SK-N-SH (cell line): ENCODE results near the gene SLC2A4. TPM values are rescaled to one million over a fixed set of nuclear protein-coding genes. Genes with fewer than 3 reads are reported as not detected.
A peak's percentile ranks its signal among the peaks of the same experiment; 100 is the strongest.

Experiments
- CTCF ChIA-PET: fragments of 300-600, 350-600 bp; formaldehyde crosslinking; extraction: SDS; loops from one replicate; lab custom pipeline; 2021; lab: Yijun Ruan, JAX
- POLR2A ChIA-PET: fragments of 350-600 bp; sonication (Branson Sonifier 250); formaldehyde crosslinking; extraction: SDS; loops from one replicate; lab custom pipeline; 2020; ENCODE audit warnings: antibody characterized with exemption, inconsistent platforms; lab: Yijun Ruan, JAX
- DNase-seq: peaks from one replicate; pipeline ENCODE4 v3.0.0; 2012
- H2AFZ ChIP-seq: fragments of 200-600 bp; sonication (generic); 2 replicates; pipeline ENCODE4 v1.8.1; 2016; ENCODE audit warnings: antibody characterized with exemption, mild to moderate bottlenecking, low read depth
- H3F3A ChIP-seq: fragments of 200-600 bp; sonication (generic); replicated peaks from 2 replicates; pipeline ENCODE3; 2016; ENCODE audit warnings: antibody characterized with exemption, mild to moderate bottlenecking; ENCODE audit not compliant: insufficient read depth
- H3K27ac ChIP-seq, 2 experiments: fragments of 200-500 bp in 1 of 2; fragments of 200-600 bp in 1 of 2; sonication (Bioruptor generic) in 1 of 2; sonication (generic), shearing (Covaris generic) in 1 of 2; 2 replicates each; pipeline versions ENCODE4 v1.5.1 to v1.6.1; 2014 to 2016; ENCODE audit warnings: low read depth in 2 of 2, inconsistent platforms in 1 of 2, low read length in 1 of 2, mild to moderate bottlenecking in 1 of 2, mixed read lengths in 1 of 2
- H3K27me3 ChIP-seq: fragments of 200-600 bp; sonication (generic), shearing (Covaris generic); 2 replicates; pipeline ENCODE4 v1.6.1; 2016; ENCODE audit warnings: mixed run types; ENCODE audit not compliant: insufficient read depth
- H3K36me3 ChIP-seq, 2 experiments: fragments of 200-500 bp in 1 of 2; fragments of 200-600 bp in 1 of 2; sonication (Bioruptor generic) in 1 of 2; sonication (generic) in 1 of 2; replicated peaks in 1 of 2; 2 replicates each; pipeline versions ENCODE3 to v1.5.1; 2014 to 2016; ENCODE audit warnings: low read length in 1 of 2, mild to moderate bottlenecking in 1 of 2; ENCODE audit not compliant: insufficient read depth in 2 of 2, control insufficient read depth in 1 of 2
- H3K4me1 ChIP-seq, 2 experiments: fragments of 200-500 bp in 1 of 2; fragments of 200-600 bp in 1 of 2; sonication (Bioruptor generic) in 1 of 2; sonication (generic), shearing (Covaris generic) in 1 of 2; 2 replicates each; pipeline versions ENCODE4 v1.5.1 to v1.6.1; 2014 to 2016; ENCODE audit warnings: low read depth in 1 of 2, low read length in 1 of 2, mixed run types in 1 of 2; ENCODE audit not compliant: insufficient read depth in 2 of 2, control insufficient read depth in 1 of 2
- H3K4me2 ChIP-seq: fragments of 200-600 bp; sonication (generic), shearing (Covaris generic); 2 replicates; pipeline ENCODE4 v1.6.1; 2017; ENCODE audit warnings: mixed run types
- H3K4me3 ChIP-seq, 2 experiments: fragments of 200-500 bp in 1 of 2; fragments of 200-600 bp in 1 of 2; sonication (Bioruptor generic) in 1 of 2; sonication (generic), shearing (Covaris generic) in 1 of 2; 2 replicates each; pipeline versions ENCODE4 v1.5.1 to v1.8.1; 2014 to 2016; ENCODE audit warnings: low read depth in 2 of 2, inconsistent platforms in 1 of 2, low read length in 1 of 2, mild to moderate bottlenecking in 1 of 2, mixed read lengths in 1 of 2, moderate library complexity in 1 of 2
- H3K79me2 ChIP-seq: fragments of 200-600 bp; sonication (generic); 2 replicates; pipeline ENCODE4 v1.8.1; 2017; ENCODE audit warnings: mild to moderate bottlenecking; ENCODE audit not compliant: insufficient read depth
- H3K9ac ChIP-seq: fragments of 200-600 bp; sonication (generic); 2 replicates; pipeline ENCODE4 v1.6.1; 2017; ENCODE audit warnings: mixed run types
- H3K9me2 ChIP-seq: fragments of 200-600 bp; sonication (generic); 2 replicates; pipeline ENCODE4 v1.6.1; 2017; ENCODE audit warnings: mixed run types
- H3K9me3 ChIP-seq: fragments of 200-600 bp; sonication (generic); 2 replicates; pipeline ENCODE4 v1.6.1; 2017; ENCODE audit warnings: mixed run types, mild to moderate bottlenecking, moderate library complexity
- H4K20me1 ChIP-seq: fragments of 200-600 bp; sonication (generic); 2 replicates; pipeline ENCODE4 v1.6.1; 2017; ENCODE audit warnings: mild to moderate bottlenecking, mixed run types; ENCODE audit not compliant: insufficient read depth
- CHD2 ChIP-seq: fragments of 150-350 bp; IDR thresholded peaks from 2 replicates; pipeline ENCODE4 v1.6.1; 2018; ENCODE audit warnings: low read length; ENCODE audit not compliant: partially characterized antibody
- EP300 ChIP-seq, 2 experiments: IDR thresholded peaks; 2 replicates each; pipeline versions ENCODE4 v1.4.0 to v1.6.1; 2012; ENCODE audit warnings: borderline replicate concordance in 1 of 2, low read depth in 1 of 2, low read length in 1 of 2
- FOSL2 ChIP-seq: IDR thresholded peaks from 2 replicates; pipeline ENCODE4 v1.4.0; 2012; ENCODE audit warnings: low read depth, mild to moderate bottlenecking, moderate library complexity, borderline replicate concordance
- GABPA ChIP-seq: IDR thresholded peaks from 2 replicates; pipeline ENCODE4 v1.4.0; 2012; ENCODE audit warnings: low read depth, mild to moderate bottlenecking
- GATA2 ChIP-seq: sonication (generic); formaldehyde crosslinking; IDR thresholded peaks from 2 replicates; pipeline ENCODE4 v1.5.0; 2020; ENCODE audit warnings: mild to moderate bottlenecking, missing genetic modification reagents
- JUND ChIP-seq: IDR thresholded peaks from 2 replicates; pipeline ENCODE4 v1.4.0; 2012
- MXI1 ChIP-seq: IDR thresholded peaks from 2 replicates; pipeline ENCODE4 v1.6.1; 2012; ENCODE audit warnings: mild to moderate bottlenecking, low read depth, low read length, improper control_type of control experiment
- NRF1 ChIP-seq: IDR thresholded peaks from 2 replicates; pipeline ENCODE4 v1.6.1; 2012; ENCODE audit warnings: low read depth, mild to moderate bottlenecking, low read length
- POLR2AphosphoS5 ChIP-seq: IDR thresholded peaks from 2 replicates; pipeline ENCODE4 v1.6.1; 2012; ENCODE audit warnings: low read depth, low read length
- RAD21 ChIP-seq: IDR thresholded peaks from 2 replicates; pipeline ENCODE4 v1.6.1; 2012; ENCODE audit warnings: mild to moderate bottlenecking, low read length
- RCOR1 ChIP-seq: fragments of 150-350 bp; IDR thresholded peaks from 2 replicates; pipeline ENCODE4 v1.6.1; 2017; ENCODE audit warnings: antibody characterized with exemption, low read length
- RFX5 ChIP-seq: IDR thresholded peaks from 2 replicates; pipeline ENCODE4 v1.6.1; 2012; ENCODE audit warnings: mild to moderate bottlenecking, improper control_type of control experiment, low read length
- SMC3 ChIP-seq: IDR thresholded peaks from 2 replicates; pipeline ENCODE4 v1.6.1; 2012; ENCODE audit warnings: low read depth, low read length, improper control_type of control experiment
- TAF1 ChIP-seq: IDR thresholded peaks from 2 replicates; pipeline ENCODE4 v1.6.1; 2012; ENCODE audit warnings: low read depth, mild to moderate bottlenecking, low read length, moderate library complexity, borderline replicate concordance
- TCF12 ChIP-seq: IDR thresholded peaks from 2 replicates; pipeline ENCODE4 v1.4.0; 2012
- YY1 ChIP-seq: IDR thresholded peaks from 2 replicates; pipeline ENCODE4 v1.4.0; 2012; ENCODE audit warnings: low read depth, mild to moderate bottlenecking
- WGBS: methylation state at CpG from one replicate; pipeline ENCODE4 v1.1.6; 2017; ENCODE audit warnings: low lambda C conversion rate; 5-methylcytosine and 5-hydroxymethylcytosine counted together
- polyA plus RNA-seq, 3 experiments: library from polyadenylated mRNA; depleted of rRNA; stranded (reverse); fragments of >200 nt; gene quantifications; 2 replicates each; pipeline ENCODE4 v1.2.3, GENCODE V29; 2012
- TF ChIP-seq, protein P1 (sequence below): IDR thresholded peaks from 2 replicates; pipeline ENCODE4 v1.4.0; 2012; ENCODE audit warnings: low read depth, borderline replicate concordance
- TF ChIP-seq, protein P2 (sequence below): IDR thresholded peaks from 2 replicates; pipeline ENCODE4 v1.6.1; 2012; ENCODE audit warnings: mild to moderate bottlenecking, low read depth, low read length, moderate library complexity

SLC2A4 gene
- polyA plus RNA-seq, 1 of the 3 experiments (the other 2 are of a cell fraction), result 0.44 TPM

DNA sequence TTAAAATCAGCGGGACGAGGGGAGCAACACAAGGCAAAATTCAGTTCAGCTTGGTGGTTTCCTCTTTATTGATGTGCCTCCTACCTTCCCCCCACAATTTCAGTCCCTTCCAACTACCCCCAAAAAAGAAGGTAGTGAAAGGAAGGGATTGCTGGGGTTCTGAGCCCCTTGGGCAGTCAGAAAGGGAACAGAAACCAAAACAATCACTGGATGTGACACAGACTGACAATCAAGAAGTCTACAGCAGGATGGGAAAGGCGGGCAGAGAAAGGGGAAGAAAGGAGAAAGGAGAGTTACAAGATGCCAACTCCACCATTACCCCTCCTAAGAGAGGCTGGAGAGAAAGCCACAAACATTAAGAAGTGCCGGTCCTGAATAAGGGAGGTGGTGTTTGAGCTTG is 41.1 kb upstream of the SLC2A4 start:
- CTCF ChIA-PET, result interaction anchor here (0.7 to 5.6 kb wide), 3 partner anchors 20 to 56 kb away, joined by 4 to 35 read pairs (median 26); partner anchors contain the start of genes ACADVL and DLG4
- Histone ChIP-seq H3K79me2 (peaks cover 66% of the 10 kb centered on the region), H3K4me2 (peak overlapping the region; percentile 79), H3K9me2 (no peaks in the 10 kb centered on the region), H3K4me1 (peaks cover 28 to 33% of the 10 kb centered on the region in 2 experiments), H4K20me1 (peaks cover 7% of the 10 kb centered on the region; the same call in 1 of the 2 replicates), H3K4me3 (peak overlapping the region; percentile 36 to 80; a peak in 3 of 4 replicates), H3K9me3 (no peaks in the 10 kb centered on the region), H3K27ac (peak overlapping the region; percentile 20 to 99; a peak in 3 of 4 replicates), H2AFZ (no peak overlapping the region), H3K9ac (peak overlapping the region; percentile 97; the same call in 1 of the 2 replicates), H3F3A (peaks cover 59% of the 10 kb centered on the region), H3K27me3 (no peaks in the 10 kb centered on the region), H3K36me3 (peaks cover 28 to 46% of the 10 kb centered on the region in 2 experiments)
- no peak for DNase-seq
- POLR2A ChIA-PET, result interaction anchor here (1.0 to 1.6 kb wide), 4 partner anchors 9 to 89 kb away, joined by 3 to 7 read pairs (median 3); partner anchors contain the start of genes ACADVL, CTDNEP1, DLG4 and ELP5
- TF ChIP-seq MXI1 (no peak), CHD2 (no peak), JUND (no peak), TCF12 (no peak)
- TF ChIP-seq, protein P1, sequence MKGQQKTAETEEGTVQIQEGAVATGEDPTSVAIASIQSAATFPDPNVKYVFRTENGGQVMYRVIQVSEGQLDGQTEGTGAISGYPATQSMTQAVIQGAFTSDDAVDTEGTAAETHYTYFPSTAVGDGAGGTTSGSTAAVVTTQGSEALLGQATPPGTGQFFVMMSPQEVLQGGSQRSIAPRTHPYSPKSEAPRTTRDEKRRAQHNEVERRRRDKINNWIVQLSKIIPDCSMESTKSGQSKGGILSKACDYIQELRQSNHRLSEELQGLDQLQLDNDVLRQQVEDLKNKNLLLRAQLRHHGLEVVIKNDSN, result no peak
- 37% methylated on average over 4 of the region's 4 CpGs for WGBS

DNA sequence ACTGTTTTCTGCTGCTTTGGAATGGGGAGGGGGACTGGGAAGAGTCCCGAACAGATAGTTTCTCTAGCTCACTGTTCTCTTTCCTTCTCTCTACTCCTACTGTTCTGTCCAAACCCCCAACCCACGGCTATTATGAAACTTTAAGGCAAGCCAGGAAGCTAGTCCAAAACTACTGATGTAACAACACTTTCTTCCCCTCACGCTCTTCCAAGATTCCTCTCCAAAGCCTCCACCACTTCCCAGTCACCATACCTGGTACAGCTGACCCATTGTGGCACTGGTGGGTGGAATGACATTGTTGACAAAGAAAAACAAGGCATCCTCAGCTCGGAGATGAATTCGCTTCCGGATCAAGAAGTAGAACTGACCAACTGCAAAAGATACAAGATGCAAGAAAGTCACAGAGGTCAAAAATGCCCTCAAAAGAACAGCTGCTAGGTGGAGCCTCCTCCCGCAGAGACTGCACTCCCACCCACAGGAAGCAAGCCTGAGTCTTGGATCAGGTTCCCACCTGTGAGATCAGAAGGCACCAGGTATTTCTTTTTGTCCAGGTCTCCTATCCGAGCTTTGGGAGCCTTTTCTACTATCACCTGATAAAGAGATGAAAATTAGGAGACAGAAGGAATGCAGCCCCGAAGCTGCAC is 40.3 kb upstream of the SLC2A4 start:
- ChIA-PET CTCF (interaction anchor here (0.8 to 5.6 kb wide), 5 partner anchors 10 to 196 kb away, joined by 3 to 35 read pairs (median 3); partner anchors contain the start of genes ACADVL, CTDNEP1, DLG4 and ELP5), POLR2A (interaction anchor here (1.0 to 1.5 kb wide), 2 partner anchors 22 to 88 kb away, joined by 3 read pairs; partner anchors contain the start of genes ACADVL and DLG4)
- H3K36me3 ChIP-seq, result peaks cover 28 to 46% of the 10 kb centered on the region in 2 experiments
- no peaks in the 10 kb centered on the region for H3K9me2 ChIP-seq
- peaks cover 57% of the 10 kb centered on the region for H3K79me2 ChIP-seq
- no peaks in the 10 kb centered on the region for H3K27me3 ChIP-seq
- TF ChIP-seq, protein P2, sequence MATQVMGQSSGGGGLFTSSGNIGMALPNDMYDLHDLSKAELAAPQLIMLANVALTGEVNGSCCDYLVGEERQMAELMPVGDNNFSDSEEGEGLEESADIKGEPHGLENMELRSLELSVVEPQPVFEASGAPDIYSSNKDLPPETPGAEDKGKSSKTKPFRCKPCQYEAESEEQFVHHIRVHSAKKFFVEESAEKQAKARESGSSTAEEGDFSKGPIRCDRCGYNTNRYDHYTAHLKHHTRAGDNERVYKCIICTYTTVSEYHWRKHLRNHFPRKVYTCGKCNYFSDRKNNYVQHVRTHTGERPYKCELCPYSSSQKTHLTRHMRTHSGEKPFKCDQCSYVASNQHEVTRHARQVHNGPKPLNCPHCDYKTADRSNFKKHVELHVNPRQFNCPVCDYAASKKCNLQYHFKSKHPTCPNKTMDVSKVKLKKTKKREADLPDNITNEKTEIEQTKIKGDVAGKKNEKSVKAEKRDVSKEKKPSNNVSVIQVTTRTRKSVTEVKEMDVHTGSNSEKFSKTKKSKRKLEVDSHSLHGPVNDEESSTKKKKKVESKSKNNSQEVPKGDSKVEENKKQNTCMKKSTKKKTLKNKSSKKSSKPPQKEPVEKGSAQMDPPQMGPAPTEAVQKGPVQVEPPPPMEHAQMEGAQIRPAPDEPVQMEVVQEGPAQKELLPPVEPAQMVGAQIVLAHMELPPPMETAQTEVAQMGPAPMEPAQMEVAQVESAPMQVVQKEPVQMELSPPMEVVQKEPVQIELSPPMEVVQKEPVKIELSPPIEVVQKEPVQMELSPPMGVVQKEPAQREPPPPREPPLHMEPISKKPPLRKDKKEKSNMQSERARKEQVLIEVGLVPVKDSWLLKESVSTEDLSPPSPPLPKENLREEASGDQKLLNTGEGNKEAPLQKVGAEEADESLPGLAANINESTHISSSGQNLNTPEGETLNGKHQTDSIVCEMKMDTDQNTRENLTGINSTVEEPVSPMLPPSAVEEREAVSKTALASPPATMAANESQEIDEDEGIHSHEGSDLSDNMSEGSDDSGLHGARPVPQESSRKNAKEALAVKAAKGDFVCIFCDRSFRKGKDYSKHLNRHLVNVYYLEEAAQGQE, result no peak
- TF ChIP-seq RAD21 (no peak), SMC3 (no peak), GABPA (no peak), YY1 (no peak), GATA2 (no peak), RFX5 (no peak), EP300 (IDR thresholded peaks at IDR 0.05; ENCODE audit: borderline replicate concordance in 1 of 2, low read depth in 1 of 2, low read length in 1 of 2) (no peak), FOSL2 (no peak), TAF1 (no peak), POLR2AphosphoS5 (no peak), NRF1 (no peak), RCOR1 (no peak)
- peak overlapping the region; percentile 88 to 99 for H3K27ac ChIP-seq
- peak overlapping the region; percentile 97 for H3K9ac ChIP-seq
- no peak for DNase-seq
- H3K4me3 ChIP-seq, result peak overlapping the region; percentile 80 to 98
- H4K20me1 ChIP-seq, result peaks cover 7% of the 10 kb centered on the region; the same call in 1 of the 2 replicates
- H3F3A ChIP-seq, result peaks cover 55% of the 10 kb centered on the region
- H3K4me2 ChIP-seq, result peak overlapping the region; percentile 79
- 25% methylated on average over 9 of the region's 9 CpGs for WGBS
- no peak overlapping the region for H2AFZ ChIP-seq
- peaks cover 21 to 28% of the 10 kb centered on the region in 2 experiments for H3K4me1 ChIP-seq
- H3K9me3 ChIP-seq, result no peaks in the 10 kb centered on the region
